H9 (cell line): ENCODE measurements around the gene PARPBP. TPM values are rescaled to one million over a fixed set of nuclear protein-coding genes. Genes with fewer than 3 reads are reported as not detected.

Experiments
- DNase-seq: peaks from one replicate; pipeline ENCODE4 v3.0.0-alpha.2; 2017
- H2AFZ ChIP-seq: one replicate; pipeline ENCODE4 v1.6.1; 2013; ENCODE audit warnings: mild to moderate bottlenecking, low read length, control low read depth, moderate library complexity
- H2AK5ac ChIP-seq: 2 replicates; pipeline ENCODE4 v1.6.1; 2013; ENCODE audit warnings: low read length, control low read depth, mixed read lengths; ENCODE audit not compliant: insufficient read length
- H2BK120ac ChIP-seq: one replicate; pipeline ENCODE4 v1.6.1; 2013; ENCODE audit warnings: low read depth, mild to moderate bottlenecking, low read length, control low read depth, inconsistent platforms; ENCODE audit not compliant: poor library complexity, severe bottlenecking
- H2BK12ac ChIP-seq: 2 replicates; pipeline ENCODE4 v1.6.1; 2013; ENCODE audit warnings: low read length, control low read depth, mixed read lengths, low read depth; ENCODE audit not compliant: insufficient read length
- H2BK15ac ChIP-seq: 2 replicates; pipeline ENCODE4 v1.6.1; 2013; ENCODE audit warnings: low read depth, low read length, control low read depth
- H2BK20ac ChIP-seq: one replicate; pipeline ENCODE4 v1.6.1; 2013; ENCODE audit warnings: low read depth, mild to moderate bottlenecking, low read length, control low read depth, inconsistent platforms; ENCODE audit not compliant: poor library complexity, severe bottlenecking
- H2BK5ac ChIP-seq: 2 replicates; pipeline ENCODE4 v1.6.1; 2013; ENCODE audit warnings: low read length, control low read depth, mixed read lengths; ENCODE audit not compliant: insufficient read length
- H3K14ac ChIP-seq: 2 replicates; pipeline ENCODE4 v1.6.1; 2013; ENCODE audit warnings: low read length, control low read depth; ENCODE audit not compliant: insufficient read depth
- H3K18ac ChIP-seq: 2 replicates; pipeline ENCODE4 v1.6.1; 2013; ENCODE audit warnings: low read depth, mild to moderate bottlenecking, mixed read lengths, low read length, control low read depth; ENCODE audit not compliant: insufficient read length
- H3K23ac ChIP-seq: 2 replicates; pipeline ENCODE4 v1.6.1; 2013; ENCODE audit warnings: low read length, control low read depth, mixed read lengths, low read depth; ENCODE audit not compliant: insufficient read length
- H3K23me2 ChIP-seq: 2 replicates; pipeline ENCODE4 v1.6.1; 2013; ENCODE audit warnings: low read depth, mild to moderate bottlenecking, mixed read lengths, low read length, control low read depth; ENCODE audit not compliant: insufficient read length, poor library complexity, severe bottlenecking
- H3K27ac ChIP-seq: 2 replicates; pipeline ENCODE4 v1.5.1; 2013; ENCODE audit warnings: low read length, control low read depth, mixed read lengths, low read depth; ENCODE audit not compliant: insufficient read length
- H3K27me3 ChIP-seq: 2 replicates; pipeline ENCODE4 v1.6.1; 2013; ENCODE audit warnings: low read length, control low read depth, inconsistent platforms; ENCODE audit not compliant: insufficient read depth
- H3K4ac ChIP-seq: 2 replicates; pipeline ENCODE4 v1.6.1; 2013; ENCODE audit warnings: low read depth, mild to moderate bottlenecking, control low read depth, inconsistent platforms, low read length, moderate library complexity
- H3K4me1 ChIP-seq: 2 replicates; pipeline ENCODE4 v1.6.1; 2013; ENCODE audit warnings: low read length, control low read depth, inconsistent platforms; ENCODE audit not compliant: insufficient read depth
- H3K4me2 ChIP-seq: 2 replicates; pipeline ENCODE4 v1.6.1; 2013; ENCODE audit warnings: low read length, control low read depth, mixed read lengths; ENCODE audit not compliant: insufficient read length, insufficient read depth
- H3K56ac ChIP-seq: 2 replicates; pipeline ENCODE4 v1.6.1; 2013; ENCODE audit warnings: low read depth, mild to moderate bottlenecking, mixed read lengths, low read length, control low read depth; ENCODE audit not compliant: insufficient read length
- H3K79me1 ChIP-seq: 2 replicates; pipeline ENCODE4 v1.6.1; 2013; ENCODE audit warnings: low read depth, mild to moderate bottlenecking, moderate library complexity, low read length, control low read depth, inconsistent platforms; ENCODE audit not compliant: insufficient read depth, poor library complexity, severe bottlenecking
- H3K79me2 ChIP-seq: 2 replicates; pipeline ENCODE4 v1.6.1; 2013; ENCODE audit warnings: low read length, control low read depth, inconsistent platforms; ENCODE audit not compliant: insufficient read depth
- H3K9ac ChIP-seq: 2 replicates; pipeline ENCODE4 v1.6.1; 2013; ENCODE audit warnings: low read length, control low read depth, mixed read lengths; ENCODE audit not compliant: insufficient read length; ENCODE audit errors: extremely low read depth
- H3K9me3 ChIP-seq: one replicate; pipeline ENCODE4 v1.6.1; 2013; ENCODE audit warnings: low read depth, low read length, inconsistent platforms; ENCODE audit not compliant: control insufficient read depth
- H3T11ph ChIP-seq: one replicate; pipeline ENCODE4 v1.6.1; 2013; ENCODE audit warnings: mild to moderate bottlenecking, low read length, control low read depth, inconsistent platforms
- H4K20me1 ChIP-seq: one replicate; pipeline ENCODE4 v1.6.1; 2013; ENCODE audit not compliant: control insufficient read depth, insufficient read length, insufficient read depth
- H4K5ac ChIP-seq: 2 replicates; pipeline ENCODE4 v1.6.1; 2013; ENCODE audit warnings: low read depth, mild to moderate bottlenecking, mixed read lengths, low read length, control low read depth; ENCODE audit not compliant: insufficient read length
- H4K8ac ChIP-seq: replicated peaks from 2 replicates; pipeline ENCODE4 v1.6.1; 2013; ENCODE audit warnings: low read length, control low read depth, mixed read lengths, low read depth; ENCODE audit not compliant: insufficient read length
- H4K91ac ChIP-seq: 2 replicates; pipeline ENCODE4 v1.6.1; 2013; ENCODE audit warnings: low read depth, mild to moderate bottlenecking, moderate library complexity, mixed read lengths, low read length, control low read depth; ENCODE audit not compliant: insufficient read length
- H3K27ac Mint-ChIP-seq, 3 experiments: 2 replicates in 2 of 3; 3 replicates in 1 of 3; pipeline ENCODE4 v1.8.0; 2020 to 2021; ENCODE audit warnings: mixed read lengths in 3 of 3, mild to moderate bottlenecking in 1 of 3, moderate library complexity in 1 of 3
- H3K27me3 Mint-ChIP-seq: 2 replicates; pipeline ENCODE4 v1.8.0; 2021; ENCODE audit warnings: low read depth, mild to moderate bottlenecking, moderate library complexity, mixed read lengths
- H3K36me3 Mint-ChIP-seq, 3 experiments: 2 replicates in 2 of 3; 3 replicates in 1 of 3; pipeline ENCODE4 v1.8.0; 2020 to 2021; ENCODE audit warnings: low read depth in 3 of 3, mixed read lengths in 3 of 3; ENCODE audit not compliant: insufficient read depth in 1 of 3
- H3K4me1 Mint-ChIP-seq, 2 experiments: 2 replicates each; pipeline ENCODE4 v1.8.0; 2020; ENCODE audit warnings: mixed read lengths in 2 of 2
- H3K4me3 Mint-ChIP-seq, 2 experiments: 2 replicates in 1 of 2; 3 replicates in 1 of 2; pipeline ENCODE4 v1.8.0; 2020 to 2021; ENCODE audit warnings: mild to moderate bottlenecking in 2 of 2, mixed read lengths in 2 of 2, moderate library complexity in 1 of 2
- H3K9me3 Mint-ChIP-seq, 2 experiments: 2 replicates in 1 of 2; 3 replicates in 1 of 2; pipeline ENCODE4 v1.8.0; 2020; ENCODE audit warnings: mild to moderate bottlenecking in 2 of 2, mixed read lengths in 2 of 2, moderate library complexity in 1 of 2
- WGBS: extraction: QIAGEN DNeasy Blood & Tissue Kit; methylation state at CpG from one replicate; pipeline ENCODE4 v1.1.7; 2013; ENCODE audit warnings: missing lambda C conversion rate, low lambda C conversion rate, mixed read lengths; ENCODE audit not compliant: insufficient read length; ENCODE audit errors: extremely low coverage; 5-methylcytosine and 5-hydroxymethylcytosine counted together
- total RNA-seq: library from RNA; stranded (reverse); gene quantifications from 2 replicates; pipeline ENCODE4 v1.2.1, GENCODE V29; 2021
- TF ChIP-seq, protein P1 (sequence below): fragments of 200-600 bp; sonication (generic); conservative IDR thresholded peaks from 3 replicates; pipeline ENCODE4 v1.8.0; 2021; ENCODE audit warnings: antibody characterized with exemption, mild to moderate bottlenecking

Gene PARPBP
- total RNA-seq, 1 experiment from 2014 or later, result 32.1 TPM

DNA sequence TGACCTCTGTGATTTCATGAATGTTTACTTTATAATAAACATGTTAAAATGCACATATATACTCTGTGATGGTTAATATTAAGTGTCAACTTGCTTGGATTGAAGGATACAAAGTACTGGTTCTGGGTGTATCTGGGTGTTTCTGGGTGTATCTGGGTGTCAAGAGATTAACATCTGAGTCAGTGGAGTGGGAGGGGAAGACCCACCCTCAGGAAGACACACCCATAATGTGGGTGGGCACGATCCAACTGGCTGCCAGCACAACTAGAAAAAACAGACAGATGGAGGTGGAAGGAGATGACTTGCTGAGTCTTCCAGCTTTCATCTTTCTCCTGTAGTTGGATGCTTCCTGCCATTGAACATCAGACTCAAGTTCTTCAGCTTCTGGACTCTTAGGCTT, 12.0 kb upstream of the PARPBP start:
- H3K18ac ChIP-seq, result no peak overlapping the region
- H4K5ac ChIP-seq, result no peak overlapping the region
- WGBS, result no CpG with 5 or more reads among the region's 1 CpG
- no peak overlapping the region for H3K27ac Mint-ChIP-seq
- no peak overlapping the region for H3K4ac ChIP-seq
- TF ChIP-seq, protein P1, sequence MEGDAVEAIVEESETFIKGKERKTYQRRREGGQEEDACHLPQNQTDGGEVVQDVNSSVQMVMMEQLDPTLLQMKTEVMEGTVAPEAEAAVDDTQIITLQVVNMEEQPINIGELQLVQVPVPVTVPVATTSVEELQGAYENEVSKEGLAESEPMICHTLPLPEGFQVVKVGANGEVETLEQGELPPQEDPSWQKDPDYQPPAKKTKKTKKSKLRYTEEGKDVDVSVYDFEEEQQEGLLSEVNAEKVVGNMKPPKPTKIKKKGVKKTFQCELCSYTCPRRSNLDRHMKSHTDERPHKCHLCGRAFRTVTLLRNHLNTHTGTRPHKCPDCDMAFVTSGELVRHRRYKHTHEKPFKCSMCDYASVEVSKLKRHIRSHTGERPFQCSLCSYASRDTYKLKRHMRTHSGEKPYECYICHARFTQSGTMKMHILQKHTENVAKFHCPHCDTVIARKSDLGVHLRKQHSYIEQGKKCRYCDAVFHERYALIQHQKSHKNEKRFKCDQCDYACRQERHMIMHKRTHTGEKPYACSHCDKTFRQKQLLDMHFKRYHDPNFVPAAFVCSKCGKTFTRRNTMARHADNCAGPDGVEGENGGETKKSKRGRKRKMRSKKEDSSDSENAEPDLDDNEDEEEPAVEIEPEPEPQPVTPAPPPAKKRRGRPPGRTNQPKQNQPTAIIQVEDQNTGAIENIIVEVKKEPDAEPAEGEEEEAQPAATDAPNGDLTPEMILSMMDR, result no peak
- no peaks in the 10 kb centered on the region; the same call in 1 of the 2 replicates for H3K27me3 Mint-ChIP-seq
- no peaks in the 10 kb centered on the region for H3K79me2 ChIP-seq
- H3K27ac ChIP-seq, result no peak overlapping the region
- no peak overlapping the region for H3K56ac ChIP-seq
- H3K4me3 Mint-ChIP-seq, result no peak overlapping the region
- no peak overlapping the region for H2BK12ac ChIP-seq
- H3K23me2 ChIP-seq, result no peaks in the 10 kb centered on the region
- no peak overlapping the region for H2BK20ac ChIP-seq
- H3K4me1 Mint-ChIP-seq, result peaks cover 2 to 5% of the 10 kb centered on the region in 2 experiments
- H3T11ph ChIP-seq, result no peak overlapping the region
- no peak for DNase-seq
- H3K27me3 ChIP-seq, result no peaks in the 10 kb centered on the region
- H3K9me3 ChIP-seq, result no peaks in the 10 kb centered on the region
- no peaks in the 10 kb centered on the region for H3K4me1 ChIP-seq
- H2AFZ ChIP-seq, result no peak overlapping the region
- no peak overlapping the region for H3K23ac ChIP-seq
- H3K9ac ChIP-seq, result no peak overlapping the region
- H2BK120ac ChIP-seq, result no peak overlapping the region
- no peak overlapping the region for H2BK15ac ChIP-seq
- no peak overlapping the region for H2BK5ac ChIP-seq
- no peak overlapping the region for H4K91ac ChIP-seq
- peaks cover 0 to 9% of the 10 kb centered on the region in 2 experiments; a peak in 4 of 5 replicates for H3K9me3 Mint-ChIP-seq
- H2AK5ac ChIP-seq, result no peak overlapping the region
- no peak overlapping the region for H4K8ac ChIP-seq
- H3K79me1 ChIP-seq, result no peaks in the 10 kb centered on the region
- peaks cover 72 to 86% (median 84%) of the 10 kb centered on the region in 3 experiments for H3K36me3 Mint-ChIP-seq
- H4K20me1 ChIP-seq, result no peaks in the 10 kb centered on the region
- H3K14ac ChIP-seq, result no peak overlapping the region
- H3K4me2 ChIP-seq, result no peak overlapping the region
